ENCODE measurements around the gene ULBP3.

ULBP3 gene

DNA sequence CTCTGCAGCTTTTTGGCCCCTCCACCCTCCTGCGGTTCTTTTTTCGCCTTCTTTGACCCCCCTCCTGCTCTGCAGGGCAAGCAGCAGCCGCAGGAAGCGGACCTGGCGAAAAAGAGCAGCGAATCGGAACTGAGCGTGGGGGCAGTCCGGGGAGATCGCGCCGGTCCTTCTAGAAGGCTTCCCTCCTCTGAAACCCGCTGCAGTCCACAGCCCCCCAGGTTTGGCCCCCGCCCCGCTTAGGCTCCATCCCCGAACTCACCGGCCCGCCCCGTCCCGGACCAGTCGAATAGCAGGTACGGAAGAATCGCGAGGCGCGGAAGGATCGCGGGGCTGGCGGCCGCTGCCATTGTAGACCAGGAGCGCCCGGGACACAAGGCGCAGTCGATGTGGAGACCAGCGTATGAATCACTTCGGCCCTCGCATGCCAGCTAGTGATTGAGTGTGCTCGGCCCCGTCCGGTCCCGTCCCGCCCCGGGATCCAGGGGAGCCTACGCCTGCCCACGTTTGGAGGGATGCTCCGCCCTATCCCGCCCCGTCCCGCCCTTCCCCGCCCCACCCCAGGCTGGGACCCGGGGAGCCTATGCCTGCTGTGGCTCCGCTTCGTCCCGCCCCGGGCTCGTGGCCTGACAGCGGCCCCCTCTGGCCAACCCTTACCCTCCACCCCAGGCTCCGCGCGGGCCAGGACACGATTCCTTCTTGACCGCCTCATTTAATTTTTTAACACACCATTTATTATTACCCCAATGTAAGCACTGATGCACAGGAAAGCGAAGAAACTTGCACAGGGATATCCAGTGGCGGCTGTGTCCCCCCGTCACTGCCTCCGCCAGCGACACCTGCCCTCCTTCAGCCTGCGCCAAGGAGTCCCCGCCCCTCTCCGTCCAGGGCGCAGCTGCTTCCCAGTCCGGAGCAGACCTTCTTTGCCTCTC lies at the start of gene ULBP3:
Gene ULBP3 (minus strand): TSS at position 402 of the 929 bp plus-strand sequence. CDS start 55 bp downstream, at position 347.
- DNase-seq (ENCODE audit: low spot score): peak; percentile 89

DNA sequence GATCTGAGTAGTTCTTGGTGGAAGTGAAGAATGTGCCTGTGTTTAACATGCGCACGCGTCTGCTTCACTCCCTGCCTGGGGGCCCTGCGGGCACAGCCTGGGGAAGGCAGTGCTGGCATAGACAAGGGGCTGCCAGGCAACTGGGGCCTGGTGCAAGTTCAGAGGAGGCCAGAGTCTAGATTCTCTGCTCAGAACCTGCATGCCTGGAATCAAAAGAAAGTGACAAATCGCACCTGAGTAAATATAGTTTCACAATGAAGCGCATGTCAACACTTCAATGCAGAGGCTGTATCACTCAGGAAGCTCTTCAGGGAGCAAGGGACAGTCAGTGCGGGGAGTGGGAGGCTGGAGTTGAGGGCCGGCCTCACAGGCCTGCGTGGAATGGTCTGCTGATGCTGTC lies 49.7 kb upstream of the ULBP3 start:
- DNase-seq (ENCODE audit: low spot score): no peak

DNA sequence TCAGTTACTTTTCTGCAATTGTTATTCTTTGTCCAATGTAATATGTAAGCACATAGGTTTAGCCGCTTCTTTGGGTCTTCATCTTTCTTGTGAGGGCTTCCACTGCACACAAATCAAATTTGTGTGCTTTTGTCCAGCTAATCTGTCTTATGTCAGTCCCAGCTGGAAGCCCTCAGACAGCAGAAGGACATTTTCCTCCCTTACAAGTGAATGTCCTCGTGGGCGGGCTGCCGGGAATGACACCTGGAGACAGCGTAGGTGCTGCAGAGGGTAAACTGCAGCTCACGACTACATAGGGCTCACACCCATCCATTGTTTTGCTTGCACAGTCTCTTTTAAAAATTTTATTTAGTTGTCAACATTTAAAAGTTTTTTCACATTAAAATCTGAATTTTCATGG lies 49.3 kb upstream of the ULBP3 start:
- no peak for DNase-seq (ENCODE audit: low spot score)

DNA sequence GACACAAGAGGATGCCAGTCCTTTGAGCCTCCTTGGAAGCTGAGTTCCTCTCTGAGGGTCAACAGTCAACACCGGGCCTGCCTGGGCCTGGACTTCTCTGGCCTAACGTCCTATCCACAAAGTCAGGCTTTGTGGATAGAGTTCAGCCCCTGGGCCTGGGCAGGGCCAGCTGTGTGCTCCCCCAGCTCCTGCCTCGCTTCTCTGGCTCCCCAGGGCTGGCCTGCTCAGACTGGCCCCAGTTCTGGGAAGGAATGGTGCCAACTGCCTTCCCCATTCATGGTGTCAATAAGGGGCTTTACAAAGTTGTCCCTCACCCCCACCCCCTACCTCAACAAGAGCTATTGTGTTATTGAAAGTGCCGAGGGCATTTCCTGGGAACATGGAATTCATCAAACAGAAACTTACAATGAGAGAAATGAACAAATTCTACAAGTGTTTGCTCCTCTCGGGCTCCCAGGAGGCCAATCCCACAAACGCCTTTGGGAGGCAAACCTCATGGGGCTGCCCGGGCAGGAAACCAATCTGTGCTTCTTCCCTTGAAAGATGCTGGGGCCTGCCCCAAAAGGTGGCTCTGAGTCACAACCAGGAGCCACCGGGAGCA lies 47.4 kb upstream of the ULBP3 start:
- no peak for DNase-seq (ENCODE audit: low spot score)

DNA sequence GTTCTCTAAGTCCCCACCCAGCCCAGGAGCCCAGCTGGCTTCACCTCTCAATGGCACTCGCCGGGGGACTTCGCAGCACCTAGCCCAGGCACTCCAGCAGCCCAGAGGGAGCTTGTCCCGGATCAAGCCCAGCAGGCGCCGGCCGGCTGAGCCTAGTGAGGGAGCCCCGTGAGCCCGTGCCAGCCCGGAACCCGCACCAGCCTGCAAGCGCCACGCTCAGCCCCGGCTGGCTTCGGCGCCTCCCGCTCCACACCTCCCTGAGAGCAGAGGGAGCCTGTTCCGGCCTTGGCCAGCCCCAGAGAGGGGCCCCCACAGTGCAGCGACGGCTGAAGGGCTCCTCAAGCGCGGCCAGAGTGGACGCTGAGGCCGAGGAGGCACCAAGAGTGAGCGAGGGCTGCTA lies 46.8 kb upstream of the ULBP3 start:
- no peak for DNase-seq (ENCODE audit: low spot score)

DNA sequence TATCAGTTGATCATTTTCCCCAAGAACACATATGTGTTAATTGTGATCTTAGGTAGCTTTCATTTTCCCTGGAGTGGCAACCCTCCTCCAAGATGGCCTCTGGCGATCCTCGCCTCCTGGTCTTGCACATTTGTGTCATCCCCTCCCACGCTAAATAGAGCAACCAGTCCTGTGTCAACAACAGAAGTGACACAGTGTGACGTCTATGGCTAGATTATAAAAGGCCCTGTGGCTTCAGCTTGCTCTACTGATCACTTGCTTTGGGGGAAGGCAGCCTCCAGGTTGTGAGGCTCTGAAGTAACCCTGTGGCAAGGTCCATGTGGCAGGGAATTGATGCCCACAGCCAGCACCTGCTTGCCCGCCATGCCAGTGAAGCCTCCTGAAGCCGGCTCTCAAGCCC lies 43.3 kb upstream of the ULBP3 start:
- no peak for DNase-seq (ENCODE audit: low spot score)

DNA sequence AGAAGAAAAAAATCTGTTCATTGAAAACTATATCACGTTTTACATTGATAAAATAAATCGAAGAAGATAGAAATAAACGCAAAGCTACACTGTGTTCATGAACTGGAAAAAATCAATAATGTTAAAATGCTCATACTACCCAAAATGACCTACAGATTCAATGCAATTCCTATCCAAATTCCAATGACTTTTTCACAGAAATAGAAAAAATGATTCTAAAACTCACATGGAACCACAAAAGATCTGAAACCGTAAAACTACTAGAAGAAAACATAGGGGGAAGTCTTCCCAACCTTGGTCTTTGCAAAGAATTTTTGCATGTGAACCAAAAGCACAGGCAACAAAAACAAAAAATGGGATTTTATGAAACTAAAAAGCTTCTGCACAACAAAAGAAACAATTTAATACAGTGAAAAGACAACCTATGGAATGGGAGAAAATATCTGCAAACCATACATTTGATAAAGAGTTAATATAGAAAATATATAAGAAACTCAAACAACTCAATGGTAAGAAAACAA lies 33.9 kb upstream of the ULBP3 start:
- DNase-seq (ENCODE audit: low spot score): no peak

DNA sequence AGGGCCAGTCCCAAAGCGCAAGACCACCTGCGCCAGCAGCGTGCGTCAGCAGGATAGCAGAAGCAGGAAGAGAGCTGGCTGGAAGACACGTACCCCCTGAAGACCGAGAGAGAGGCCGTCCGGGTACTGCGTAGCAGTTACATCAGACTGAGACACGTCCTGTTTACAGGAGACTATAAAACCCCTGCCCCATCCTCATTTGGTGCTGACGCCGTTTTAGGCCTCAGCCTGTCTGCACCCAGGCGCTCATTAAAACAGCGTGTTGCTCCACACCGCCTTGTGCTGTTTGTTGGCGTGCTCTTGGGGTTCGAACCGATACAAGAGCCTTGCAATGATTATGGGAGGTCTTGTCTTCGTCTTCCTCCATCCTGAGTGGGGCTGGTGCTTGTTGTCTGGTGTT lies 31.8 kb upstream of the ULBP3 start:
- no peak for DNase-seq (ENCODE audit: low spot score)

DNA sequence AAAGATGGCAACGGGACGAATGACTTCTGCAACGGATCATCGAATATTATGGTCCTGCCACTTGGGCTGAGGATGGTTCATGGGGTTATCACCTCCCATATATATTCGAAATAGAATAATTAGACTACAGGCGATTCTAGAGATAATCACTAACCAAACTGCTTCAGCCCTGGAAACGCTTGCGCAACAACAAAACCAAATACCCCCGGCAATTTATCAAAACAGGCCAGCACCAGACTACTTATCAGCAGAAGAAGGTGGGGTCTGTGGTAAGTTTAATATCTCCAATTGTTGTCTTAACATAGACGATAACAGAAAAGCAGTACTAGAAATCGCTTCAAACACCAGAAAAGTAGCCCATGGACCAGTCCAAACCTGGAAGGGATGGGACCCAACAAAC lies 31.0 kb upstream of the ULBP3 start:
- no peak for DNase-seq (ENCODE audit: low spot score)

DNA sequence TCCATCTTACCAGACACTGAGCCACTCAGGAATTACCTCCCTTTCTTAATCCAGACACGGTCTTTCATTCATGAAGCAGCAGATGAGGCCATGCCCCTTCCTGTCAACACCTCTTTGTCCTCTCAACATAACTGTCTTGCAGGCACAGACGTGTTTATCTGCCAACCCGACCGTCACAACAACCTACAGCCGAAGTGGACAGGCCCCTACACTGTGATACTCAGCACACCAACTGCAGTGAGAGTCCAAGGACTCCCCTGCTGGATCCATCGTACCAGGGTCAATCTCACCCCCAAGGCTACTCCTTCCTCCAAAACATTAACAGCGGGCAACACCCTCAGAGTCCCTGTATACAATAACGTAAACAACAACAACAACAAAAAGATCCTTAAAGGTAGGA lies 30.6 kb upstream of the ULBP3 start:
- DNase-seq (ENCODE audit: low spot score): no peak

DNA sequence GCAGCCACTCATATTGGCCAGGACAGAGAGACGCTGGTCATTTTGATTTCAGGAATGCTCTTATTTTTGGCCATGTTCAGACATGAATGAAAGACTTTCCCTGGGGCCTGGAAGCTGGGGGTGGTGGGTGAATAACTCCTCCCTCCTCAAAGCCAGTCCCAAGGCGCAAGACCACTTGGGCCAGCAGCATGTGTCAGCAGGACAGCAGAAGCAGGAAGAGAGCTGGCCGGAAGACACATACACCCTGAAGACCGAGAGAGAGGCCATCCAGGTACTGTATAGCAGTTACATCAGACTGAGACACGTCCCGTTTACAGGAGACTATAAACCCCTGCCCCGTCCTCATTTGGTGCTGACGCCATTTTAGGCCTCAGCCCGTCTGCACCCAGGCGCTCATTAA lies 29.2 kb upstream of the ULBP3 start:
- no peak for DNase-seq (ENCODE audit: low spot score)

DNA sequence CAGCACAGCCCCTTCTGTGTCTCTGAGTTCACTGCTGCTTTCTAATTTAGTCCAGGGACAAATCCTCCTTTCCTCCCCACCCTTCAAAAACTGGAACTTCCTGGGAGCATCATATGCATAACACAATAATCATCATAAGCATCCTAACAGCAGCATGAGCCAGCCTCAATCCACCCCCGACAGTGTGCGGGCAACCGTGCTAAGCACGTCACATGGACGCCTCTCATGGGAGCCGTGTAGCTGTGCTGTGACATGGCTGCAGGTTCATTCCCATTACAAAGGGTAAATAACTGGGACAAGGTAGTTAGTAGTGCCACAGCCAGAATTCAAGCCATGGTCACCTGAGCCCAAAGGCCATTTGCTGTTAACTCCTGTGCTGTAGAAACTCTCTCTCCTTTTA lies 24.5 kb upstream of the ULBP3 start:
- no peak for DNase-seq (ENCODE audit: low spot score)

DNA sequence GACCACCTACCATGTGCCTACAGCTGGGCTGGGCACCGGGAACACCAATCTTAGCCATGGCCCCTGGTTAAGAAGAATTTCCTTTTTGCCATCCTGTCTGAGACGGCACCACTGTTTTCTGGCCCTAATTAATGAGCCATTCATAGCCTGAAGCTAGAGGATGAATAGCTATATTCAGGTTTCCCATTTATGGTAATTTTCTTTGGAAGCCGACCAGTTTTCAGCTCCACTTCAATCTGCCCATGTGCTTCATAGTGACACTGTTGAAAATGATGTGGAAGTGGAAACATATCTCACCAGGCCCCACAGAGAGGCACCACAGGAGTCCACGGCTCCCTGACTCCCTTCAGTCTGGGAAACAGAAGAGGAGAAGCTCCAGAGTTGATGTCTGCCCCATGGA lies 22.6 kb upstream of the ULBP3 start:
- no peak for DNase-seq (ENCODE audit: low spot score)

DNA sequence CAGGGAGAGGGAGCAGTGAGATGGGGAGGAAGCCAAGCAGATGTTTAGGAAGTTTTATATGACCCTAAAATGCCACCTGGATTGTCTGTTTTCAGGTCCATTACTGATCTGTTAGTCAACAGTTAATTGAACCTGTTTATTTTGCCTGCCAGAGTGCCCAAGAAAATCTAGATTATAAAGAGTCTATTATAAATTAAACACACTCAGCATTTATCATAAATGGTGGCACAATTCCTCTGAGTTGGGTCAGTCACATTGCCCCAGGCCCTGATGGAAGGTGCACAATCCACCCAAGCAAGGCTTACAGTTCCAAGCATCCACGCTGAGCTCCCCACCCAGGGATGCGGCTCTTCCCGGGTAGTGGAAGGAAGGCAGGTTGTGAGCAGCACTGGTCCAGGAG lies 21.4 kb upstream of the ULBP3 start:
- DNase-seq (ENCODE audit: low spot score): no peak

DNA sequence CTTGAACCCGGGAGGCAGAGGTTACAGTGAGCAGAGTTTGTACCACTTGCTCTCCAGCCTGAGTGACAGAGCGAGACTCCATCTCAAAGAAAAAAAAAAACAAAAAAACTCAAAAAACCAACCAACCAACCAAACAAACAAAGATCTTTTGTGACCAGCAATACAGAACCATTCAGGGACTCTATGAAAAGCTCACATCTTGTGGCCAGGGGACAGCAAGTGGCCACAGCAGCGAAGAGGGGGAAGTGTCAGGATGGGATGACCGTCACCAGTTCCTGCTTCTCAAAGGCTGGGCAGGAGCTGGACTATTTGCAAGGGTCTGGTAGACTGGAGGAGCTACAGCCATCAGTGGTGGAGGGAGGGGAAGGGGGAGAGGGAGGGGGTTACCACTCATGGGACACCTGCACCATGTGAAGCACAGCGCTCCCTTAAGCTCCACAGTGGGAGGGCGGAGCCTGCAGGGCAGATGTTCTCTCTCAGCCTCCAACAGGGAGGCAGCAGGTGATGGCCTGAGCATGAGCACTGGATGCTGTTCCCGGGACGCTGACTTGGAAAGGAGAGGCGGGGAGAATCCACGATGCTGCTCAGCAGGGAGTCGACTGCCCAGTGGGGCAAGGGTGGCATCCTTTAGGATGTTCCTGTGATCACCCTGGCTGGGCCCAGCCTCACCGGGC lies 19.7 kb upstream of the ULBP3 start:
- DNase-seq (ENCODE audit: low spot score): no peak

DNA sequence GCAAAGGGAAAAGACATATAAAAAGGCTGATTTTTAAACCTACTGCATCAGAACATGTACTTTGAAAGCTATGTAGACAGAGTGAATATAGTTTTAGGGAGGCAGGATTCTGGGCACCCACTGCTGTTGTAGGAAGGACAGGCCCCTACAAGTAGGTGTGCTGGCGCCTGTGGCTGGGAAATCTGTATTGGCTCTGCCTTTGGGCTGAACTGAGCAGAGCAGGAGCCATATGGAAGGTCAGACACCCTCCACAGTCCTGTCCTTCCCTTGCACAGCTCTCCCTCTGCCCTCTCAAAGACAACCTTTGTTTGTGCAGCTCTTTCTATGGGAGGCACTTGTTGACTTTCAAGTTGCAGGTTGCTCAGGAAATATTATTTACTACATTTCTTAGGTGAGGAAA lies 18.4 kb upstream of the ULBP3 start:
- no peak for DNase-seq (ENCODE audit: low spot score)

DNA sequence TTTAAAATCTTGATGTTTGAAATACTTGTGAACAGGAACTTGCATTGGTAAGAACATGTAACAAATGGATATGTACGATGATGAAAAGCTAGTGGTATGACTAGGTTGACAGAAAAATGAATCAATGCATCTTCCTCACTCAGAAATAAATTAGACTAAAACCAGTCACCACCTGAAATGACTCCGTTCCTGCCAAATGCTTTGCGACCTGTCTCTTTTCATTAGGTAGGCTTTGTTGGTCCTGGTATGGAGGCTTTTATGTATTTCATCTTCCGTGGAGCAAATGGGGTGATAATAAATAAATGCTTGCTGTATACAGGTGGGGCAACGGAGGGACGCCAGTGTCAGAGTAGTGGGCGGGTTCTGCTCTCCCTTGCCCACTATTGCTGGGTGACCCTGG lies 17.1 kb upstream of the ULBP3 start:
- no peak for DNase-seq (ENCODE audit: low spot score)

DNA sequence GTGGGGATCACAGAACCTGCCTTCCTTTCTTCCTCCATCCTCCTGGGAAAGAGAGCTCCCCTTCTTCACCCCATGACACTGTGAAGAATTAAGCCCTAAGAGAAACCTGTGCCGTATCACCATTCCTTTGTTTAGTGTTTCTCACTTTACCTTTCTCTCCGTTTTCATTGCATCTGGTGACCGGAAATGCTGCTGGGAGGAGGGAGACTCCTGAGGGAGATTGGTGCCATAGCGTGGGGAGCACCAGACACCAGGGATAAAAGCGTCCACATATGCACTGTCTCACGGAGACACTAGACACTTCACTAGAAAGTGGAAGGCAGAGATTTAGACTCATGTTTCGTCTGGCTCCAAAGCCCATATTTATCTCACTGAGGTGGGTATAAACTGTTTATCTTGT lies 15.5 kb upstream of the ULBP3 start:
- DNase-seq (ENCODE audit: low spot score): no peak

DNA sequence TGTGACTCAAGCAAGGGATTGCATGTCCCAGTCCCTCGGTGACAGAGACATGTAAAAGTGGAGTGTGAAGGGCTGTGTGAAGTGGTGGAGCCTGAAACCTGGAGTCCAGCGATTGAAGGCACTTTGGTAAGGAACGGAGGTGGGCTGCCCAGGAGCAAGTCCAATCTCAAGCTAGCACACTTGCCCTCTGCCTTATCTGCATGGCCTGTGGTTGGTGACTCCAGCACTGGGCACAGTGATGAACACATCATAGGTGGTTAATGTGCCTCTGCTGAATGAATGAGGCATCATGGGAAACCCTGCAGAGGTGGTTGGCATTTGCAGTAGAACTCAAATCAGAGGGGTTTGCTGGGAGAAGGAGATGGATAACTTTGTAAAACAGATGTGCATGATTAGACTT lies 14.9 kb upstream of the ULBP3 start:
- no peak for DNase-seq (ENCODE audit: low spot score)

DNA sequence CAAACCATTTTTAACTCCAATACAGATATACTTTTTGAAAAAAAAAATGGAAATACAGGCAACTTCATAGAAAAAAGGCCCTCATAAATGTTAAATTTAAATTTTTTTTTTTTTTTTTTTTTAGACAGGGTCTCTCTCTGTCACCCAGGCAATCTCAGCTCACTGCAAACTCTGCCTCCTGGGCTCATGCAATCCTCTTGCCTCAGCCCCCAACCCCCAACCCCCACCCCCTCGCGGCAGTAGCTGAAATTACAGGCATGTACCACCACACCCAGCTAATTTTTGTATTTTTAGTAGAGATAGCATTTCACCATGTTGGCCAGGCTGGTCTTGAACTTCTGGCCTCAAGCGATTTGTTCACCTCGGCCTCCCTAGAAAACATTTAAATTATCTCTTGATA lies 12.8 kb upstream of the ULBP3 start:
- no peak for DNase-seq (ENCODE audit: low spot score)

DNA sequence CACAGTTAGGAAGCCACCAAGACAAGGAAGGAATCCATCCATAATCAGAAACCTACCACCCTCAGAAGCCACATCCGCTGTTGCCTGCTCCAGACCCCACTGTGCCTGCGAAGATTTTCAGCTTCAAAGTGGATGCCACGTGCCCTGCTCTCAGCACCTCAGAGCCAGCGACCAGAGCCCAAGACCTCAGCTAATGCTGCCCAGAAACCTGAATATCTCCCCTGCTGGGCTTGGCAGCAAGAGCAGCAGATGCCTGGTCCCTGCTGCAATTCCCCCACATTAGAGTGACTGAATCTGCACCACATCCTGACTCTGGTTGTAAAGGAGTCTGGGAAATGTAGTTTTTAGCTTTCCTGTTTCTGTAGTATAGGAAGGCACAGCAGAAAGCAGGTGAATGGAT lies 10.7 kb upstream of the ULBP3 start:
- no peak for DNase-seq (ENCODE audit: low spot score)

DNA sequence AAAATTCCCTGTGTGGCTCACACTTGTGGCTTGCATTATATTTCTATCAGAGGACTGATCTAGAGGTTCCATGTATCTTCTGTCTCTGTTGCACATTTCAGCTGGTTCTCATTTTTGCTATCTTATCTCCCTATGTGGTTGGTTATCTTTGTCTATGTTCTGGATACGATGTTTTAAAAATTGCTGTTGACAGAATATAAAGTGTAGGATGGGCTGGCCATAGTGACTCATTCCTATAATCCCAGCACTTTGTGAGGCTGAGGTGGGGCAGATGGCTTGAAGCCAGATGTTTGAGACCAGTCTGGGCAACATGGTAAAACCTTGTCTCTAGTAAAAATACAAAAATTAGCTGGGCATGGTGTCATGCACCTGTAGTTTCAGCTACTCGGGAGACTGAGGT lies 9.9 kb upstream of the ULBP3 start:
- no peak for DNase-seq (ENCODE audit: low spot score)

All from germinal center (tissue), 1 donor.